Measurements from ENCODE around the gene MAP6.

The MAP6 gene

DNA sequence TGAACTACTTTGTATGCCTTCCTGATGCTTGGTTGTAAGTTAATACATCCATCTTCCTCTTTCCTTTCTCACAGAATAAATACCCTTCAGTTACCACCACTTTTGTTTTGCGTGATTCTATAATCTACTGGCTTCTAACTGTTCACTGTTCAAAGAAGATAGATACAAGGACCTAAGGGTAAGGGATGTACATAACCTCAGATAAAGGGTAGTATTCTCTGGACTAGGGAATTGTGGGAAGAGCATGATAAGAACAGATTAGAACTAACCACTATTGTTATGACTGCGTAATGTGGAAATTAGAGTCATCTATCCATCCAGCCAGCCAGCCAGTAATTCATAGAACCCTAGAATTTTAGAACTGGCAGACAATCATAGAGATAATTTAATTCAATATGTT is 36.4 kb downstream of the MAP6 start:
- DNase-seq (ENCODE audit: low read depth in 2 of 3, low spot score in 2 of 3), result no peak

DNA sequence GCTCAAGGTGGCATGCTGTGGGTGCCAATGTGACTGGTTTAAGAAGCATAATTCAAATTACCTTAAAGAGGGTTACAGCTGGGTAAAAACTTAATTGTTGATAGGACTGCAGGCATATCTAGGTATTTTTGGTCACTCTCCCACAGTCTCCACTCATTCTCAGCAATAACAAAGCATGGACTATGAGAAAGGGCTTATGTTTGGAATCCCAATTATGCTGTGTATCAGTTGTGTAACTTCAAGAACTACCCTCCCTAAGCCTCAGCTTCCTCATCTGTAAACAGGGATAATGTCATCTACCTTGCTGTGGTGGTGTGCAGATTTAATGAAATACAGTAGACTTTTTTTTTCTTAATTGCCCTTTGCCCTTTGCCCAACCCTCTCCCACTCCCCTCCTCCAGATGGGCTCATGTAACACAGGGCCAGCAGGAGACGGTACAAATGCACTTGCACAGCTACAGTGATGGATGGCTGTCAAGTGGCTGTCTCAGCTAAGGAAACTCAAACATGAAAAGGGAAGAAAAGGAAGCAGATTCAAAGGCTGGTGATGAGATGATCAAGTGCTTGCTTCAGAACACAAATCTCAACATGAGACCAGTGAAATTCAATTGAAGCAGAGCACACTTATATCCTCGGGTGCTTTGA is 37.6 kb downstream of the MAP6 start:
- no peak for DNase-seq (ENCODE audit: low read depth in 2 of 3, low spot score in 2 of 3)

DNA sequence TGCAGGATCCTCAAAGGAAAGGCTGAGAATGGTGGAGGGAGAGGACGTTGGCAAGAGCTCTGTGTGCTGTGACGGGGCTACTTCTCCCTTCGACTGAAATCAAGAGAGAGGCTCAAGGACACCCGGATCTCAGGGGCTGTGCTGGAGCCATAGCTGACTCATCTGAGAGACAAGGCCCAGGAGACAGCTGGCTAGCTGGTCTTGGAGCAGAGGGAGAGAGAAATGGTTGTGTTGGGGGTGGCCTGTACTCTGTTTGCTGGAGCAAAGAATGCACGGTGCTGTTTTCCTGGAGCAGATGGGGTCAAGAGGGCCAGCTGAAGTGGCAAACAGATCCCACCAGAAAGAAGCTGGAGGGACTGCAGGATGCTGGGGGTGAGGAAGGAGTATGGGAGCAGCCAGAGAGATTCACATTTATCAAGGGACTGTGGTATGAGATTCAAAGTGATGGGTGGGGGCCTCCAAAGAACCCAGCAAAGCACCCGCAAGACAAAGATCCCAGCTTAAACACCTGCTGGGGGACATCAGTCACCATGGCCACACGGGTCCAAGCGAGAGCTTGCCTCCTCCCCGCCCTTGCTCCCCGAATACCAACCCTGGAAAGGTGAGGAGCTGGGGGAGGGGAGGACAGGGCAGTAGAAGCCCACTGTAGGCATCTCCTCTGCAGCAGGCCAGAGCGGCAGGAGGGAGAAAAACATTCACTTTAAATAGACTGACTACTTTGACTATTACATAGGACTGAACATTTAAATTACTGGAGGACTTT is 40.8 kb downstream of the MAP6 start:
- DNase-seq (ENCODE audit: low read depth in 2 of 3, low spot score in 2 of 3), result no peak

DNA sequence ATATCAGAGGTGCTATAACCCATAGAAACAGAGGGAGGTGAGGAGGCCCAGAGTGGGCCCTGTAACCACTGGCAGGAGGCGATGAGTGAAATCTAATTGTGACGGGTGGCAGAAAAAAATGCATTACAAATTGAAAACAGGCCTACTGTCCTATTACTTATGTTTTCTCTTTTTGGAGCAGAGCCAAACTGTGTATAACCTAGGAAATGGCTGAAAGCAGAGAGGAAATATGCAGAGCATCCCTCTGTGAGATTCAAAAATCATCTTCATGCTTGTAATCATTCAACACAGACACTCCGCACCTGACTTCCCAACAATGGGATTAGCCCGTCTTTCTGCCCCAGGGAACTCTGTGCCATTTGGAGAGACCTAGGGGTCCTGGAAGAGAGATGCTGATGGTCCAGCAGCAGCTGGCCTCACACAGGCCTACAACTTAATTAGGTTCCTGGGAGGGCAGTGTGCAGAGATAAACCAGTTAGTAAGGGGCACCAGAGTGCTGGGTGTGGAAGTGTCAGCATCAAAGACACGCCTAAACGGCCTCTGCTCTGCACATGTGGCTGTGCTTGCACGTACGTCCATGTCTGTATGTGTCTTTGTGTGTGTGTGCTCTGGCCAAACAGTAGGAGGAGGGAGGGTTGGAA is 41.8 kb downstream of the MAP6 start:
- no peak for DNase-seq (ENCODE audit: low read depth in 2 of 3, low spot score in 2 of 3)

DNA sequence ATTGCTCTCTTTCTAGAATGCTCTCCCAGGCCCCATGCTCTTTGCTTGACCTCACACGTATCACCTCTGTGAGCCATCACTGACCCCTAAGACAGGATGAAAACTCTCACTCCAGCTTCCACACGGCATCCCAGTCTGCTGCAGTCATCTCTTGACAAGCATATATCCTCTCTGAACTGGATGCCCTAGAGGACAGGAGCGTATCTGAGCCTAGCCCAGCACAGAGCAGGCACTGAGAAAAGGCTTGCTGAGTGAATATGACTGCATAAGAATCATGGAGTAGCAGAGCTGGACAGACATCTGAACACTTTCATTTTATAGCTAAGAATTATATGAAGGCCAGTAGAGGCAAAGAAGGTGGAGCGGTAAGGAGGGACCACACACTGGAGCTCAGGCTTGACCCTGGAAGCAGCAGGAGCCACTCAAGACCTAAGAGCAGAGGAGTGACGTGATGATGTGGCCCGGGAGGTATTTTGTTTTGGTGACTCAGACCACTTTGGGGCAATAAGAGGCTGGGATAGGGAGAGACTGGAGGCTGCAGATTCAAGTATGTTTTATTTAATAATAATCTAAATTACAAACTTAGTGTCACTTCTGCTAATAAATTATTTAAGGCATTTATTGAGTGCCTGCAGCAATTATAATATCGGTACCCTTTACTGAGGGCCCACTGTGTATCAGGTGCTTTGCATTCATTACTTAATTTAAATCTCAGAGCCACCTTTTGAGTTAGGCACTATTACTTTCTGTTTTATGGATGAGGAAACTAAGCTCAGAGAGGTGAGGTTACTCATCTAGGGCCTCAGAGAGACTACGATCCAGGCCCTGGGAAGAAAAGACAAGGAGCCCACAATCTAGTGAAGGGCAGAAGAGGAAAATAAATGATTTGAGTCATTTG is 42.6 kb downstream of the MAP6 start:
- no peak for DNase-seq (ENCODE audit: low read depth in 2 of 3, low spot score in 2 of 3)

DNA sequence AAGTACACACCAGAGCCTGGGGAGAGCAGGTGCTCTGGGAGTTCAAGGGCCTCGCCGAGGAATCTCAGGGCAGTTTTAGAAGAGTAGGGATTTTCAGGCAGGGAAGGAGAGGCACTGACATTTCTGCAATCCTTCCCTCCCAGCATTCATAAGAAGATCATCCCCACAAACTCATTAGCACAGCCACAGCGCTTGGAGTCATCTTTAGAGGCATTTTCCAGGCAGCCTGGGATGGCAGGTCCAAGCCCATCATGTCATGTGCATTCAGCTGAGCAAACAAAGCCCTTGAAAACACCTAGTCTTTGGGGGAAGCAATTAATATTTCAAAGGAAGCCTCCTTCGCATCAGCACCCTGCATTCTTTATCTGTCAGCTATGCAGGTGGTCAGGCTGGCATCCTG is 43.8 kb downstream of the MAP6 start:
- DNase-seq (ENCODE audit: low read depth in 2 of 3, low spot score in 2 of 3), result no peak

DNA sequence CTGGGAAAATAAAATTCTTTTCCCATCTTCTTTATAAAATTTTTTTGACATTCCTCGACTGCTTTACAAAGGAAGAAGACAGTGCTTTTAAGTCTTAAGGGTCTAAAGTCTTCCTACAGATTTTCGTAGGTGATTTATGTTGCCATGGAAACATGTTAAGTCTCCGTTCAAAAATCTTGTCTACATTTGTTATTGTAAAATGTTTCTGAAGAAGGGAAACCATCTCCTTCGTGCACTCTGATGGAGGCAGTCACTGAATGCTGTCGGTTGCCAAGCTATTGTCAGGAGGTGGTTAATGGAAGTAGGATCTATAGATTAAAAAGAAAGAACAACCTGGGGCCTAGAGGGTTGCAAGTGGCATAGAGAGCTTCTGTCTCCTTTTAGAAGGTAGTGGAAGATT is 52.6 kb downstream of the MAP6 start:
- no peak for DNase-seq (ENCODE audit: low read depth in 2 of 3, low spot score in 2 of 3)

DNA sequence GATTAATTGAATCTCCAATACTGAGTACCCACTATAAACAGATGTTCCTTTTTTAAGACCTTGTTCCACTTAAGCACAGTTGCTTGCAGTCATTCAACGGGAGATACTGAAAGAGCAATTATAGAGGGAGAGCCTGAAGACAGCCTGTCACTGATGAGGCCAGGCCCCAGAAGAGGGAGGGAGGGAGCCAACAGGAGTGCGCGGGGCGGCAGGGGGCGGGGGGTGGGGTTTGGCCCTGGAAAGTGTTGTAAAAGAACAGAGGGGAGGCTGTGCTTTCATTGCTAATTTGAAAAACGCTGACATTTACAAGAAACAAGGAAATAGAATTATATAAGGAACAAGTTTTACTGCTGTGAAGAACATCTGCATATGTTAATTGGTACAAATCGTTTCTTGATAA is 53.1 kb downstream of the MAP6 start:
- DNase-seq (ENCODE audit: low read depth in 2 of 3, low spot score in 2 of 3), result no peak

DNA sequence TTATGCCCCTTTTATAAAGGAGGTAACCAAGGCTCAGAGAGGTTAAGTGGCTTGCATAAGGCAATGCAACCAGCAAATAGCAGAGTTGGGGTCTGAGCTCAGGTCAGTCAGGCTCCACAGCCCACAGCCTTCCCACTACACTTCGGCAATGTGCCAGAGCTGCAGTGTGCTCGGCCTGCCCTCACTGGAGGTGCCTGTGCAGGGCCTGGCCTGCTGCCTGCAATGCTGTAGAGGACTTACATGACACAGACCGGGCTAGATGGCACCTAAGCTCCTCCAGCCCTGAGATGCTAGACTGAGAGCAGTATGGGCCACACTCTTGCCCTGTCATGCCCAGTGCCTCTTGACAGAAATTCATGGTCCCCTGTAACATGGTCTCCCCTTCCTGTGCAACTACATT is 57.0 kb downstream of the MAP6 start:
- DNase-seq (ENCODE audit: low read depth in 2 of 3, low spot score in 2 of 3), result no peak

DNA sequence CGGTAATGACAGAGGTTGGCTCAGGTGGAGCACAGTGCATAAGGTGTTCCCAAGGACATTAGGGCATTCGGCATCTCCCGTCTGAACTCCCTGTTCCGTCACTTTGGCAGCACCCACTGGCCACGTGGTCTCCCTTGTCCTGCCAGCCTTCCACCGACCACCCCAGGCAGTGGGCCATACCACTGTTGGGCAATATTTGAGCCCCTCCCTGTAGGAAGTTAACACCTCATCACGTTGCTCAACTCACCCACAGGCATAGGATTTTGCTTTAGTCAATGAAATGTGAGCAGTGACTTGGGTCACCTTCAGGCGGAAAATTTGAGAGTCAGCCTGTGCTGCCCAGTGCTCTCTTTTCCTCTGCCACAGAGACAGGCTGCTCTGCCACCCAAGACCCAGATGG is 62.7 kb downstream of the MAP6 start:
- DNase-seq (ENCODE audit: low read depth in 2 of 3, low spot score in 2 of 3), result no peak

DNA sequence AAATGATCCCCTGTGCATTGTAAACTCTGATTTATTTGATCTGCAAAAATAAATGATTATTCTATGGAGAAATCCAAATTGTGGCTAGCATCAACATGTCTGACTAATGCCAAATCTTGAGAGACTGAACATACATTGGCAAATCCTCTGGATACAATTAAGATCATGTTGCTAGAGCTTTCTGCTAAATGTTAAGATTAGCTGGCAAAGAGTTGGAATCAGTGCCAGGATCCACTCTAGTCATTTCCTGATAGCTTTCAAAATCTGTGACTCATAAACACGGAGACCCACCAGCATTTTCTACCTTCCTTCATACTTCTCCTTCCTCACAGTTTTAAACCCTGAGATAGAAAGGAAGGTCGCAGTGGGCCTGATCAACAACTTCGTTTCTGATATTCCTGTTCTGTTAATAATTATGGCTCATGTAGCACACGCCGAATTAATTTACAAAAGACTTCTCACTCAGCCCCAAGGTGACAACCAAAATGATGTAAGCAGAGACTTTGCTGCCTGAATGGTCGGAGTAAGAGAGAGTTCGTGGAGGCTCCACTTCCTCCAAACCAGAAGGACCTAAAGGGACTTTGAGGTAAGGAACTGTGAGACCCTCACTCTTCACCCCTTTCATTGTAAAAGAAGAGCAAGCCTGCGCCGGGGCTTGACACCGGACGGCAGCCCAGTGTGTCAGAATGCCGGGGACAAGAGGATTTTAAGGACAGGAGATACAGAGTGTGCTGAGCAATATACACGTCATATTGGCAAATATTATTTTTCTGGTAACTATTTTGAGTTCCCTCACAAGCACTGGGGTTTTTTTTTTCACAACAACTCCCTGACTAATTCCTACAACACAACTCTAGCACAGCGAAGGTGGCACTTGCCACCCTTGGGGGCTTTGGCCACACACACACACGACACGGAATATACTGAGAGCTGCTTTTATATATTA is 64.8 kb downstream of the MAP6 start:
- DNase-seq (ENCODE audit: low read depth in 2 of 3, low spot score in 2 of 3), result no peak

DNA sequence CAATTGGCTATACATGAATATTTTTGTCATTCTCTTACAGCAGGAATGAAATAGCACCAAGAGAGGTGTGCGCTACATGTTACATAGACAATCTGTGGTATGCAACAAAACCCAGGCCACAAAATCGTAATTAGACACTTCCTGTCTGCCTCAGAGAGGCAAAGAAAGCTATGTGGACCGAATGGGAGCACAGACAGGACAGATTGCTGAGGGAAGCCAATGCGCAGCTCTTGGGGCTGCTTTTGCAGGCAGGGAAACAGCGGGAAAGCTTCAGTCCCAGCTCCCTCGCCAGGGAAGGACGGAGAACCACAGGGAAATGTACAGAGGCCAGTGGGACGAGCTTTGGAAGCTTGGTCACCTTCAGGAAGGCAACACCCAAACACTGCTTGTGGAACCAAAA is 65.9 kb downstream of the MAP6 start:
- DNase-seq (ENCODE audit: low read depth in 2 of 3, low spot score in 2 of 3), result no peak

DNA sequence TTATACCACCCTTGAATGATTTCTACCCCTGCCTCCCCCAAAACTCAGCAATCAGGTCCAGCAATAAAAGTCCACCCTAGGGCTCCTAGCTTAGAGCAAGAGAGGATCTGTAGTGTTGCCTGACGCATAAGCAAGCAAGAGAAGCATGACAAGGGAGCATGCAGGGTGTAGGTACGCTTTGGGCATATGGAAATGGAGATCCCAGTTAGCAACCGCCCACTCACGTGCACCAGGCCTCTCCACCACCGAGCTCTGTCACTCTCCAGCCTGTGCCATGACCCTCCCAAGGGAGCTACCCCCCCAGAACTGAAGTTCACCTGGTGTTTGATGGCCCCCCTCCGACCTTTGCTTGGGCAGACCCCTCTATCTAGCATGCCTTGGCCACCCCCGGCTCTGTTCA is 67.3 kb downstream of the MAP6 start:
- DNase-seq (ENCODE audit: low read depth in 2 of 3, low spot score in 2 of 3), result no peak

DNA sequence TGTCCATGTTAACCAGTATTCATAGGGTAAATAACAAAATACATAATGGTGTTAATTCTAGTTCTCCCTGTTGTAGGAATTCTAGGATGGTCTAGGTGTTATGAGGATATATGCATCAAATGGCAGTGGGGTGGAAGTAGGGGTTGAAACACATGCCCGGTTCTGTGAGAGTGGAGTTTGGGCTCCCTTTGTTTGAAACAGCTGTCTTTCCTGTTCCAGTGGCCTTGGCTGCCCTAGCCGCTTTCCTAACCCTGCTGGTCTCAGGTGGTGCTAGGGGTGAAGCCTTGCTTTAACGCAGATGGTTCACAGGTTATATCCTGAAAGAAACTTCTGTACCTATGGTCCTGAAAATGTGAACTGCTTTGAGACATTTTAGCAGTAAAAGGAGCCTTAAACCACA is 68.5 kb downstream of the MAP6 start:
- DNase-seq (ENCODE audit: low read depth in 2 of 3, low spot score in 2 of 3), result no peak

DNA sequence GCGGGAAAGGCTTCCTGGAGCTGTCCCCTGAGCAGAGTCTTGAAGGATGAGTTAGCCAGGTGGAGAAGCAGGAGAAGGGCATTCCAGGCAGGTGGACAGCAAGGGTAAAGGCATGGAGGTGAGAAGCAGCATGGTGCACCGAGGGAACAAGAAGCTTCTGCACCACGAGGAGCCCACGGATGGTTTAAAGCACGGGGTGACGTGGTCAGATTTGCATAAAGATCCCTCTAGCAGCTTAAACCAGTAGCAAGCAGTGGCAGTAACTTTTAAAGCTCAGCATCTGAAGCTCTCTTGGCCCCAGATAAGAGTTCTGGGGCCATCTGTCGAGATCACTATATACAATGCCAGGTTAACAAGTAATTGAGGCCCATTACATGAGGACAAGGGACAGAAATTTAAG is 69.9 kb downstream of the MAP6 start:
- DNase-seq (ENCODE audit: low read depth in 2 of 3, low spot score in 2 of 3), result no peak

DNA sequence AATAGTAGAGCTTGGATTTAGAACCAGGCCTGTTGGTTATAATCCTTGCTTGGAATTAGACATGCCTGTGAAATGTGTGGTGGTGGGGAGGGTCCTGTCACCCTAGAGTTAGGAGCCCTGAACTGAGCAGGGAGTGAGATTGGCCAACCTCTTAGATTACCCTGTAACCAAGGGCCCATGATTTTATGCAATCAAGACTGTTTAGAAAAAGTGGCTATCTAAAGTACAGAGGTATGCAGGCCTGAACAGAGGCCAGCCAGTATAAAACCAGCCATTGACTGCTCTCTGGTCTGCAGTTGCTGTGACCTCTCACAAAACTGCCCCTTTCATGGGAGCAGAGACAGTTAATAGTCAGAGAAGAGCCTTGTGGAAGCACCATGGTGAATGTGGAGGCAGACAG is 70.6 kb downstream of the MAP6 start:
- DNase-seq (ENCODE audit: low read depth in 2 of 3, low spot score in 2 of 3), result no peak

DNA sequence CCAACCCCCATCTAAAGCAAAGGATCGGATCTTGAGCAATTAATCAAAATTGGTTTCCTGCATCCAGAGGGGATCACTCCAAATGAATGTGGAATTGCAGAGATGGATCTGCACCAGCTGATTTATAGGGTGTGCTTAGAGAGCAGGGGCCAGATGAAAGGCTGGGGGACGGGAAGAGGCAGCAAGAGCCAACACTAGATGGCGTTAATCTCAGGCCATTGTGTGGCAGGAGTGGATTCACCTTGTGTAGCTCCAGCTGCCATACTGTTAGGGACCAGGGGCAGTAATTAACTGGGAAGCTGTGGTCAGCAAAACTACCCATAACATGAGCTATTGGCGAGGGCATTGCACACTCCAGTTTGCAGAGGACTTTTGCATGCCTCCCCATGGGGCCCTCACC is 71.2 kb downstream of the MAP6 start:
- DNase-seq (ENCODE audit: low read depth in 2 of 3, low spot score in 2 of 3), result no peak

DNA sequence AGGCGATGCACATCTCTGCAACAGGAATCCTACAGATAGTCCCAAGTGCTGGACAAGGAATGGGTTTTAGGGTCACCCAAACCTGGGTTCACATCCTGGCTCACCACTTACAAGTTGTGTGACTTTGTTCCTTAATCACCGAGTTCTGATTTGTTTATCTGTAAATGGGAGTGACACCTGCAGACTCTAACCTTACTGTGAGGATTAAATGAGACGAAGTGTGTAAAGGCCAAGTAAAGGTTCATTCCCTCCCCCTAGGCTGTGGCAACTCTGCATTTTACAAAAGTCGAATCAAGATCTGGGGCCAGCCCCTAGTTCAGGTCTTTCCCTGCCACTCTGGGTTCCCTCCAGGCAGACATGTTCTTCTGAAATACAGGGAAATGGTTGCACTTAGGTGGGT is 71.9 kb downstream of the MAP6 start:
- no peak for DNase-seq (ENCODE audit: low read depth in 2 of 3, low spot score in 2 of 3)

DNA sequence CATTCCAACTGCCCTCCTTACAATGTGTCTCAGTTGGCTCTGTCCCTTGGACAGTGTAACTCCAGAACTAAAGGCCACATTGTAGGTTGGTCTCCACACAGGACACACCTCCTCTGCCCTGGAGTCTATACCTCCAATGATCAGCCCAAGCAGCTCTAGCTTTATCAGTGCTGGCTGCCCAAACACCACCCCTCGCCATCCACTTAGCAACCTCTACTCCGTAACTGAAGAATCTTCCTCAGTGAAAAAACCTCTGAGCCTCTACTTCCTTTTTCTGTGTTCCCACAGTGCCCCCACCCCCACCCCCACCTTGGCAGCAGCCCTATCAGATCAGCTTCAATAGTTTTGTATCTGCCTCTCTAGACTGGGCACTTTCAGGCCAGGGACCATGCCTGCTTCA is 73.4 kb downstream of the MAP6 start:
- DNase-seq (ENCODE audit: low read depth in 2 of 3, low spot score in 2 of 3), result no peak

DNA sequence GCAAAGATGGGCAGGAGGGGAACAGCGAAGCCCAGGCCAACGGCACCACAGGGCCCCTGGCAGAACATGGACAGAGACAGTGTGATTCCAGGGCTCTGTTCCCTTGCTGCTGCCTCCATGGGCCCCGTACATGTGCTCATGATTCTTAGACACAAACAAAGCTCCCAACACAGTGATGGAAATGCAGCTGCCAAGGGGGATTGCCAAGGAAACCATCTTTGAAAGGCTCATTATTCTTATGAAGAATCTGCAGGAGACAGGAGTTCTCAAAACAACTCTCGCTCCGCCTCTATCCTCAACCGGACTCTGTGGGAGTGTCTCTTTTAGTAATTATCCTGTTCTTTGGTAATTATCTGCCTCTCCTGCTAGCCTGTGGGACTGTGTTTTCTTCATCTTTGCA is 74.6 kb downstream of the MAP6 start:
- no peak for DNase-seq (ENCODE audit: low read depth in 2 of 3, low spot score in 2 of 3)
